HG02642 (cell line): ENCODE results near the gene EEIG2.
"Not testable (repeated sequence)": the region's sequence is repeated elsewhere in the genome, so short reads cannot be mapped to it uniquely, and the experiment has no call there.

Source experiments
- ATAC-seq: cut with Tn5 transposase; IDR thresholded peaks from one replicate; pipeline ENCODE4 v1.9.1; 2021; ENCODE audit warnings: mild to moderate bottlenecking; ENCODE audit not compliant: unreplicated experiment, poor library complexity

EEIG2 gene

GRCh38 chr1:108541861-108542260 lies 18.0 kb upstream of the EEIG2 start:
- ATAC-seq, result no peak

- ATAC-seq, result not testable (repeated sequence)
Observed at GRCh38 chr1:108547493-108547892, 12.4 kb upstream of the EEIG2 start.

GRCh38 chr1:108551137-108551862 lies 8.6 kb upstream of the EEIG2 start:
- ATAC-seq, result peak; percentile 93

GRCh38 chr1:108553905-108554304 lies 6.0 kb upstream of the EEIG2 start:
- no peak for ATAC-seq

- no peak for ATAC-seq
Observed at GRCh38 chr1:108554682-108555427, 5.0 kb upstream of the EEIG2 start.

DNA sequence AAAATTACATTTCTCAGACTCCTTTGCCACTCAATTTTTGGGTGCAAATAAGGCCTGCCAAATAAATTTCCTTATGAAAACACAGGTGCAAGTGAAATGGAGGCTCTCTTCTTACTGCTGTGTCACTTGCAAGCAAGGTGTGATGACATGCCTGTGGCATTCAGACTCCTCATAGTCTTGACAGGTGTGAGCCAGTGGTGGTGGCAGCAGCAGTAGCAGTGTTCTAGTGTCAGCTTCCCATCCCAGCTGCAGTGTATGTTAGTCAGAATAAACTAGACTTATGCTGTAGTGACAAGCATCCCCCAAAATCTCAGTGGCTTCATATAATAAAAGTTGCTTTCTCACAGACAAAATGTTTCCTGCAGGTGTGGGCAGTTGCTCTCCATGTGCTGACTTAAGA lies 3.8 kb upstream of the EEIG2 start:
- no peak for ATAC-seq

DNA sequence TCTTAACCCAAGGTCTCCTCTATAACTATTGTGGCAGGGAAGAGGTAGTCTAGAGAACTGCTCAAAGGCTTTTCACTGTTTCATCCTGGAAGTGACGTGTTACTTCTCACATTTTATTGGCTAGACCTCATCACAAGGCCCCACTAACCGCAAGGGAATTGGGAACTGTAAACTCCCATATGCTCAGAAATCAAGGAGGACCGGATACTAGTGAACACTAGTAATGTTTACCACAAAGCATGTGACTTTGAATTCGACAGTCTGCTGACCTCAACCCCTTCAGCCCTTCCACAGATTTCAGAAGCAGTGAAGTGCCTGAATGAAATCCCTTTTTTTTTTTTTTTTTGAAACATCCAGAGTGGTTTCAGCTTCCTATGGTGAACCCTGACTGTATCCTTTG lies 3.4 kb upstream of the EEIG2 start:
- no peak for ATAC-seq

GRCh38 chr1:108557296-108557695 lies 2.6 kb upstream of the EEIG2 start:
- ATAC-seq, result peak; percentile 34

DNA sequence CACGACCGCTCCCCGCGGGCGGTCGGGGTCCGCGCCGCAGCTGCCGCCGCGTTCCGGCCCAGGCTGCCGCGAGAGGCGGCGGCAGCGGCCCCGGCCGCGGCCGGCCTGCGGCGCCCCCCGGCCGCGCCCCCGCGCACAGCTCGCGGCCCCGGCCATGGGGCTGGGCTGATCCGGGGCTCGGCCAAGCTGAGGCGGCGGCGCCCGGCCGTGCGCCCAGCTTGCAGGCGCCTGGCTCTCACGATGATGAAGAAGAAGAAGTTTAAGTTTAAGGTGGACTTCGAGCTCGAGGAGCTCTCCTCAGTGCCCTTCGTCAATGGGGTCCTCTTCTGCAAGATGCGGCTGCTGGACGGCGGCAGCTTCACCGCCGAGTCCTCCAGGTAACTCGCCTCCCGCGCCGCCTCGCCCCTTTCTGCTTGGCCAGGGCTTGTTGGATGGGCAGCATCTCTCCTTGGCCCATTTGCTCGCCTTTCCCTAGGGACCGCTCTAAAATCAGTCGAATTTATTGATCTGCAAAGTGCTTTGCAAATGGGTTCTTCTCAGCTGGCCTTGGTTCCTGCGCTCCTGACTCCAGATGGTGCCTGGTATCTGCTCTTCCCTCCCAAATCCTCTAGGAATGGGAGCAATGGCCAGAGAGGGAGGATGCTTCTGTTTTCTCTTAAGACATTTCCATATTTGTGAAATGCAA lies 431 bp downstream of the EEIG2 start:
- ATAC-seq, result peak; percentile 45

GRCh38 chr1:108560874-108561459 lies 1.1 kb downstream of the EEIG2 start:
- ATAC-seq, result peak; percentile 33

DNA sequence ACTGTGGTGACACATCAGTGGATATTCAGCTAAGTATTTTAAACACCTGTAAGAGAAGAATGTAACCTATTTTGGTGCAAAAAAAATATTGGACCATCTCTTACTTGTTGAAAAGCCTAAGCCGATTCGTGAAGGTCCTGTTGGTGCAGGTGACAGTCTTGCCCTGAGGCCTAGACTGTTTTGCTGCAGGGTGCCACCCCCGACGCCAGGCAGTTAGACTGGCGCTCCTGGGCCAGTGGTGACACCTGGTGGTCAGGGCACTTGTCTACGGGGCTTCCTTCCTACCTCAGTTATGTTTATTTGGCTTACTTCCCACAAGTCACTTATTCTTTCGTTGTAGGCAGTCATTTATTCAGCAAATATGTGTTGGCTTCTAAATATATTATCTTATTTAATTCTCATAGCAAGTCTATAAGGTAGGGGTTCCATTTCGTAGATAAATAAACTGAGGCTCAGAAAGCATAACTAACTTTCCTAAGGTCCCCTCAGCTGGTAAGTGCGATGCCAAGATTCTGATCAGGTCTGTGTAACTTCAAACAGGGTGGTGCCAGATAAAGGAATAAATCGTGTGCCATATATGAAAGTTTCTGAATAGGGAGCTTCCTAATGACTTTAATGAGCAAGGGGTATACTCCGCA lies 1.9 kb downstream of the EEIG2 start:
- ATAC-seq, result peak; percentile 42

DNA sequence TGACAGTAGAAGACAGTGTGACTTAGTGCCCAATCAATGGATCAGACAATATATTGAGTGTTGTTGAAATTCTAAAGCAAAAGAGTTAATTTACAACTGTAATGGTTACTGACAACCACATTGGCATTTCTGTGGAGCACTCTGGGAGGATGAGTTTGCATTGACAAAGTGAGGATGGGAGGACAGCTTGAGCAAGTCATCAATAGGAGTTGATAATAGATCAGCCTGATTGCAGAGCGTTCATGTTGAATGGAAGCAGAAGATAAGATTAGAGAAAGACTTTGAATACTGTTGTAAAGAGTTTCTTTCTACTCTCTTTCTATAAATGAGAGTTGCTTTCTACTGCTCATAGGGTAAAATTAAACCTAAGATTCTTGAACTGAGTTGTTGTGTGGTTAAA lies 3.9 kb downstream of the EEIG2 start:
- ATAC-seq, result no peak

GRCh38 chr1:108565081-108565480 lies 5.2 kb downstream of the EEIG2 start:
- ATAC-seq, result no peak

GRCh38 chr1:108565512-108565911 lies 5.6 kb downstream of the EEIG2 start:
- ATAC-seq, result no peak

DNA sequence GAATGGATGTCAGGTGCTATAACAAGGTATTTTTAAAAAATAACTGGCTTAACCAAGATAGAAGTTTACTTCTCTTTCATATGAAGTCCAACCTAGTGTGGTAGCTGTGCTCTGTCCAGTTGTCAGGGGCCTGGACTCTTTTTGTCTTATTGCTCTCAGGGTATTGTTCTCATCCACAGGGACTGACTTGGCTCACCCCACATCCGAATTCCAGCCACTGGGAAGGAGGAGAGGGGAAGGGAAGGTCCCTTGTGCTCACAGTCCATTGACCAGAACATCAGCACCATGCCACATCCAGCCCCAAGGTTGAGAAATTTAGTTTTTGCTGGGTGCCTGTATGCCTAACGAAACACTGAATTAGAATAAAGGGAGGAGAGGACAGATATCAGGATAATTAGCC lies 8.7 kb downstream of the EEIG2 start:
- ATAC-seq, result no peak

DNA sequence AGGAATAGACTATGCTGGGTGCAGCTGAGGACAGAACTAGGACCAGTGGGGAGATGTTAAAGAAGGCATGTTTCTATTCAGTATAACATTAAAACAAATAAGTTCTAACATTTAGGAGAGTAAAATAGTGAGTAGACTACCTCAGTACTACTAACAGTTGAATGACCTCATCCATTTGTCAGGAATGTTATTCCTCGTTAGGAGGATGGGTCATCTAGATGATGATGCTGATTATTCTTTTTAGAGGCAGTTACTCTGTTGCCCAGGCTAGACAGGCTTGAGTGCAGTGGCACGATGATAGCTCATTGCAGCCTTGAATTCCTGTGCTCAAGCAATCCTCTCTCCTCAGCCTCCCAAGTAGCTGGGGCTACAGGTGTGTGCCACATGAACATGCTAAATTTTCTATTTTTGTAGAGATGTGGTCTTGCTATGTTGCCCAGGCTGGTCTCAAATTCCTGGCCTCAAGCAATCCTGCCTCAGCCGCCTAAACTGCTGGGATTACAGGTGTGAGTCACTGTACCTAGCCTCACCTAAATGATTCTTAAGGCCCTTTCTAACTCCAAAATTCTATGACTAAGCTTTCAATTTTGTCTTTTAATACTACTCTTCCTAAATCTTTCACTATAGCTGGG lies 9.3 kb downstream of the EEIG2 start:
- no peak for ATAC-seq

DNA sequence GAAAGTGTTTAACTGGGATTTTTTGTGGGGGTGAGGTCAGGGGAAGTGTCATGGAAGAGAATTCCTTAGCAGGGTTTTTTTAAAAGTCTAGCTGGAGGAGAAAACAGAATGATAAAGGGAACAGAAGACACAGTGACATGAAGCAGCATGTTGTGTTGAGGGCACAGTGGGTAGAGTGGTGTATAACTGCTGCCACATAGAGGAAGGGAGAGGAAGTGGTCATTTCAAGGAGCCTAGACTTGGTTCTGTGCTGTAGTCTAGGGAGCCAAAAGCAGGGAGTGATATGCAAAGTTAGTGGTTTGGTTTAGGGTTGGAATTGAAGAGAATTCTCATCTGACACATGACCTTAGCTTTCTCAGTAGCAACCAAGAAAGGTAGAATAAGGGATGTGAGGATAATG lies 10.2 kb downstream of the EEIG2 start:
- peak; percentile 98 for ATAC-seq

DNA sequence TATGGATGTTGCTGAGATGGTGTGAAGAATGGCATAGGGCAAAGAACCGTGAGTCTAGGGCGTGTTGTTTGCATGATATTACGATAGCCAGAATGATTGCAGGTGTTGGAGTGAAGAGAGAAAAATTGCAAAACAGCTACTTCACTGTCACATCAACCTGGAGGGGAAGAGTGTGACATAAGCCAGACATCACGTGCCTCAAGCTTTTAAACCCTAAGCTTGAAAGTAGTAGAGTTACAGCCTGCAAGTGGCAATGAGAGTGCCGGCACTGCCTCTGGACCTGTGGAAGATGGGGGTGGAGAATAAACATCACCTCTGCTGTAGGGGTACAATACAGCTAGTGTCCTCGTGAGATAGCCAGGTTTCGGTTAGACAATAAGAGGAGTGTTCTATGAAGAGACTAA lies 11.1 kb downstream of the EEIG2 start:
- ATAC-seq, result no peak

- no peak for ATAC-seq
Observed at GRCh38 chr1:108572182-108572581, 12.3 kb downstream of the EEIG2 start.

GRCh38 chr1:108573183-108573582 lies 13.3 kb downstream of the EEIG2 start:
- no peak for ATAC-seq
